ENCODE data around the gene CLUH.

- no peak for TF ChIP-seq CTCF (IDR thresholded peaks at IDR 0.05)
- no peak for TF ChIP-seq TEAD4 (IDR thresholded peaks at IDR 0.05; ENCODE audit: borderline replicate concordance, insufficient read depth)
- no peak for TF ChIP-seq JUND (IDR thresholded peaks at IDR 0.05)
- no peak for TF ChIP-seq TAF1 (IDR thresholded peaks at IDR 0.05; ENCODE audit: borderline replicate concordance, low read depth, low read length)
- TF ChIP-seq YY1 (IDR thresholded peaks at IDR 0.05; ENCODE audit: low read depth): no peak
- no peak for TF ChIP-seq CHD2 (IDR thresholded peaks at IDR 0.05; ENCODE audit: low read length, partially characterized antibody)
- no peak for TF ChIP-seq ELF1 (IDR thresholded peaks at IDR 0.05)
- TF ChIP-seq NRF1 (IDR thresholded peaks at IDR 0.05; ENCODE audit: low read depth, low read length): no peak
- TF ChIP-seq MXI1 (IDR thresholded peaks at IDR 0.05; ENCODE audit: low read depth, low read length): no peak
- TF ChIP-seq FOXM1 (IDR thresholded peaks at IDR 0.05; ENCODE audit: low read depth): no peak
- TF ChIP-seq NFIC (IDR thresholded peaks at IDR 0.05; ENCODE audit: borderline replicate concordance): no peak
- no peak for TF ChIP-seq ZBTB33 (IDR thresholded peaks at IDR 0.05; ENCODE audit: borderline replicate concordance, low read depth)
Observed at GRCh38 chr17:2695243-2695960, 16.2 kb downstream of the CLUH start.

All from SK-N-SH (cell line).